ENCODE measurements around the gene USP6NL. TPM values are rescaled to one million over a fixed set of nuclear protein-coding genes. Genes with fewer than 3 reads are reported as not detected.

The USP6NL gene
- total and polyA plus RNA-seq, 9 of the 15 experiments (the other 6 are each of a cell fraction or from before 2014, with no cell fraction given), result 3.2 to 26.6 (median 19.8) TPM

DNA sequence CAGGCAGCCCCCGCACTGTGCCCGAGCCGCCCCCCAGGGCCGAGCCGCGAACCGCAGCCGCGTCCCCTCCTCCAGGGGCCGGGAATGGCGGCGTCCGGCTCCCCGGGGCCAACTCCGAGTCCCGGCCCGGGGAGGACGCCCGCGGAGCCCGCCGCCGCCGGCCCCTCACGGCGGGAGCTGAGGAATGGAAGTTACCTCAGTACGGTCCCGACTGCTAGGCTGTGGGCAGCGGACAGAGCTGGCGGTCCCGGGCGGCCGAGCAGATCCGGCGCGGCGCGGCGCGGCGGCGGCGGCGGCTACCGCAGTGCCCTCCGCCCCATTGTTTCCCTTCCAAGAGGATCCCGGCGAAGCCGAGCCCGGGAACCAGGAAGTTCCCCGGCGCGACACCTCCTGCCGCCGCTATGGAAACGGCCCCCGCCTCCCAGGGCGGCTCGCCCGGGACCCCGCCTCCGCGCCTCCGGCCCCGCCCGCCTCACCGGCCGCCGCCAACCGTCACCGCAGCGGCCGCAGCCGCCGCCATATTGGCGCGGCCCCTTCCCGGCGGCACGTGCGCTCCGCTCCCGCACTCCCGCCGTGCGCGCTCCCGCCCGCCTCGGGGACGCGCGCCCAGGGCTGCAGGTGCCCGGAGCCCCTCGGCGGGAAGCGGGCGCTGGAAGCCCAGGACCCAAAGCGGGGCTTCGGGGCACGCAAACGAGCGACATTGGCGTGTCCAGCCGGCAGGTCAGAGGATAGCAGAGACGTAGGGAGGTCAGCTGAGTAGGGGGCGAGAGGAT, at the start of gene USP6NL (continued):
- peak; percentile 31; the same call in 1 of the 2 replicates for TF ChIP-seq USF1 (CRISPR knock-in tag; IDR thresholded peaks at IDR 0.05)
- TF ChIP-seq UBTF (IDR thresholded peaks at IDR 0.05; ENCODE audit: borderline replicate concordance in 1 of 2, low read depth in 2 of 2, low read length in 2 of 2), result peak in 1 of 2 experiments; percentile 15; a peak in 1 of 4 replicates
- TF ChIP-seq E2F4 (CRISPR knock-in tag; IDR thresholded peaks at IDR 0.05; ENCODE audit: low read depth), result no peak
- TF ChIP-seq POLR2G (IDR thresholded peaks at IDR 0.05; ENCODE audit: low read depth, low read length), result peak; percentile 90
- no peak for TF ChIP-seq LCOR (CRISPR knock-in tag; IDR thresholded peaks at IDR 0.05)
- TF ChIP-seq, protein P1, sequence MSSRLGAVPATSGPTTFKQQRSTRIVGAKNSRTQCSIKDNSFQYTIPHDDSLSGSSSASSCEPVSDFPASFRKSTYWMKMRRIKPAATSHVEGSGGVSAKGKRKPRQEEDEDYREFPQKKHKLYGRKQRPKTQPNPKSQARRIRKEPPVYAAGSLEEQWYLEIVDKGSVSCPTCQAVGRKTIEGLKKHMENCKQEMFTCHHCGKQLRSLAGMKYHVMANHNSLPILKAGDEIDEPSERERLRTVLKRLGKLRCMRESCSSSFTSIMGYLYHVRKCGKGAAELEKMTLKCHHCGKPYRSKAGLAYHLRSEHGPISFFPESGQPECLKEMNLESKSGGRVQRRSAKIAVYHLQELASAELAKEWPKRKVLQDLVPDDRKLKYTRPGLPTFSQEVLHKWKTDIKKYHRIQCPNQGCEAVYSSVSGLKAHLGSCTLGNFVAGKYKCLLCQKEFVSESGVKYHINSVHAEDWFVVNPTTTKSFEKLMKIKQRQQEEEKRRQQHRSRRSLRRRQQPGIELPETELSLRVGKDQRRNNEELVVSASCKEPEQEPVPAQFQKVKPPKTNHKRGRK (tag; IDR thresholded peaks at IDR 0.05), result no peak
- peak; percentile 16; the same call in 1 of the 2 replicates for TF ChIP-seq SIN3B (IDR thresholded peaks at IDR 0.05; ENCODE audit: low read depth)
- no peak for TF ChIP-seq ZNF41 (CRISPR knock-in tag; conservative IDR thresholded peaks at IDR 0.05)
- TF ChIP-seq, protein P2, sequence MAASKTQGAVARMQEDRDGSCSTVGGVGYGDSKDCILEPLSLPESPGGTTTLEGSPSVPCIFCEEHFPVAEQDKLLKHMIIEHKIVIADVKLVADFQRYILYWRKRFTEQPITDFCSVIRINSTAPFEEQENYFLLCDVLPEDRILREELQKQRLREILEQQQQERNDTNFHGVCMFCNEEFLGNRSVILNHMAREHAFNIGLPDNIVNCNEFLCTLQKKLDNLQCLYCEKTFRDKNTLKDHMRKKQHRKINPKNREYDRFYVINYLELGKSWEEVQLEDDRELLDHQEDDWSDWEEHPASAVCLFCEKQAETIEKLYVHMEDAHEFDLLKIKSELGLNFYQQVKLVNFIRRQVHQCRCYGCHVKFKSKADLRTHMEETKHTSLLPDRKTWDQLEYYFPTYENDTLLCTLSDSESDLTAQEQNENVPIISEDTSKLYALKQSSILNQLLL (CRISPR knock-in tag; IDR thresholded peaks at IDR 0.05; ENCODE audit: borderline replicate concordance), result no peak
- no peak for TF ChIP-seq ZNF263 (CRISPR knock-in tag; IDR thresholded peaks at IDR 0.05; ENCODE audit: borderline replicate concordance)
- TF ChIP-seq HMGN3 (IDR thresholded peaks at IDR 0.05; ENCODE audit: borderline replicate concordance, extremely low read depth, insufficient read length, low read depth, low read length), result peak; percentile 97
- TF ChIP-seq, protein P3, sequence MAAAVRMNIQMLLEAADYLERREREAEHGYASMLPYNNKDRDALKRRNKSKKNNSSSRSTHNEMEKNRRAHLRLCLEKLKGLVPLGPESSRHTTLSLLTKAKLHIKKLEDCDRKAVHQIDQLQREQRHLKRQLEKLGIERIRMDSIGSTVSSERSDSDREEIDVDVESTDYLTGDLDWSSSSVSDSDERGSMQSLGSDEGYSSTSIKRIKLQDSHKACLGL (CRISPR knock-in tag; IDR thresholded peaks at IDR 0.05; ENCODE audit: borderline replicate concordance, poor library complexity, severe bottlenecking), result peak; percentile 36
- TF ChIP-seq ARID2 (IDR thresholded peaks at IDR 0.05), result no peak
- no peak for TF ChIP-seq ZNF699 (CRISPR knock-in tag; IDR thresholded peaks at IDR 0.05; ENCODE audit: insufficient replicate concordance)
- TF ChIP-seq NFIC (IDR thresholded peaks at IDR 0.05), result 0 out of 2 replicates have a peak, but pooled peaks have one; percentile 9
- 0 out of 4 replicates have a peak, but pooled peaks of 1 of the 2 experiments have one; percentile 38 for TF ChIP-seq TEAD1 (CRISPR knock-in tag; IDR thresholded peaks at IDR 0.05)
- TF ChIP-seq CC2D1A (IDR thresholded peaks at IDR 0.05), result no peak
